GM19455 (cell line): Measurements from ENCODE around the gene NFKBIL1.

Source experiments
- ATAC-seq: cut with Tn5 transposase; IDR thresholded peaks from one replicate; pipeline ENCODE4 v1.9.1; 2021; ENCODE audit not compliant: unreplicated experiment

Gene NFKBIL1

GRCh38 chr6:31559606-31559957 is 12.2 kb downstream of the NFKBIL1 start:
- ATAC-seq: peak; percentile 11

GRCh38 chr6:31559958-31560696 is 12.7 kb downstream of the NFKBIL1 start:
- peak; percentile 58 for ATAC-seq

- no peak for ATAC-seq
Measured at GRCh38 chr6:31560697-31561058, 13.3 kb downstream of the NFKBIL1 start.

GRCh38 chr6:31567531-31568370 is 20.3 kb downstream of the NFKBIL1 start:
- ATAC-seq: no peak

GRCh38 chr6:31568537-31568961 is 21.1 kb downstream of the NFKBIL1 start:
- peak; percentile 66 for ATAC-seq

GRCh38 chr6:31569861-31570536 is 22.6 kb downstream of the NFKBIL1 start:
- no peak for ATAC-seq

GRCh38 chr6:31572041-31572911 is 24.9 kb downstream of the NFKBIL1 start, which contains the start of gene LTA:
Gene LTA, plus strand, starts transcription at chr6:31572289. Its CDS starts 454 bp downstream, at chr6:31572743.
- ATAC-seq: peak; percentile 49

- ATAC-seq: no peak
Measured at GRCh38 chr6:31573239-31574105, 26.1 kb downstream of the NFKBIL1 start.

- ATAC-seq: no peak
Measured at GRCh38 chr6:31574106-31575061, 27.0 kb downstream of the NFKBIL1 start.

GRCh38 chr6:31575335-31575901 is 28.0 kb downstream of the NFKBIL1 start, which contains the start of gene TNF:
Gene TNF, plus strand, starts transcription at chr6:31575565. Its CDS starts 177 bp downstream, at chr6:31575742.
- ATAC-seq: no peak

GRCh38 chr6:31575952-31576685 is 28.7 kb downstream of the NFKBIL1 start:
- no peak for ATAC-seq

GRCh38 chr6:31576897-31577578 is 29.6 kb downstream of the NFKBIL1 start:
- ATAC-seq: no peak

- ATAC-seq: no peak
Measured at GRCh38 chr6:31577579-31577966, 30.2 kb downstream of the NFKBIL1 start.

- no peak for ATAC-seq
Measured at GRCh38 chr6:31578184-31579118, 31.0 kb downstream of the NFKBIL1 start.

- no peak for ATAC-seq
Measured at GRCh38 chr6:31579119-31579505, 31.7 kb downstream of the NFKBIL1 start.
